Astrocyte (in vitro differentiated cells and primary cell): ENCODE data around the gene SLC45A1. TPM values are rescaled to one million over a fixed set of nuclear protein-coding genes. Genes with fewer than 3 reads are reported as not detected.

Source experiments
- DNase-seq: peaks from one replicate; pipeline ENCODE4 v3.0.0-alpha.2; 2010; ENCODE audit warnings: low read depth
- FAIRE-seq: peaks from 2 replicates; lab custom pipeline; 2011; peaks lifted over from hg19 to GRCh38; lab: Jason Lieb, UNC
- H2AFZ ChIP-seq: 2 replicates; pipeline ENCODE4 v1.6.0; 2012; ENCODE audit warnings: low read depth, low read length, inconsistent platforms
- H3K27ac ChIP-seq: 2 replicates; pipeline ENCODE4 v1.5.1; 2011; ENCODE audit warnings: low read depth, low read length, inconsistent platforms
- H3K27me3 ChIP-seq: 2 replicates; pipeline ENCODE4 v1.6.0; 2011; ENCODE audit warnings: low read length, inconsistent platforms; ENCODE audit not compliant: insufficient read depth
- H3K36me3 ChIP-seq: 2 replicates; pipeline ENCODE4 v1.5.1; 2011; ENCODE audit warnings: low read length, inconsistent platforms; ENCODE audit not compliant: insufficient read depth
- H3K4me1 ChIP-seq: 2 replicates; pipeline ENCODE4 v1.5.1; 2011; ENCODE audit warnings: low read length, inconsistent platforms; ENCODE audit not compliant: insufficient read depth
- H3K4me2 ChIP-seq: 2 replicates; pipeline ENCODE4 v1.6.0; 2012; ENCODE audit warnings: low read length, inconsistent platforms
- H3K4me3 ChIP-seq: 2 replicates; pipeline ENCODE4 v1.5.1; 2011; ENCODE audit warnings: low read depth, mild to moderate bottlenecking, low read length, inconsistent platforms; ENCODE audit not compliant: insufficient read depth
- H3K79me2 ChIP-seq: 2 replicates; pipeline ENCODE4 v1.6.0; 2012; ENCODE audit warnings: mild to moderate bottlenecking, low read length, inconsistent platforms; ENCODE audit not compliant: insufficient read depth
- H3K9ac ChIP-seq: 2 replicates; pipeline ENCODE4 v1.6.0; 2012; ENCODE audit warnings: mild to moderate bottlenecking, low read length, inconsistent platforms
- H3K9me3 ChIP-seq: 2 replicates; pipeline ENCODE4 v1.5.1; 2012; ENCODE audit warnings: low read depth, mild to moderate bottlenecking, low read length, inconsistent platforms; ENCODE audit not compliant: insufficient read depth
- H4K20me1 ChIP-seq: 2 replicates; pipeline ENCODE4 v1.6.0; 2012; ENCODE audit warnings: low read length, inconsistent platforms; ENCODE audit not compliant: insufficient read depth
- H3K27ac Mint-ChIP-seq: one replicate; pipeline ENCODE4 v1.8.0; 2021; ENCODE audit warnings: mild to moderate bottlenecking, mixed read lengths; ENCODE audit not compliant: unreplicated experiment
- H3K27me3 Mint-ChIP-seq: one replicate; pipeline ENCODE4 v1.8.0; 2021; ENCODE audit warnings: low read depth, mixed read lengths; ENCODE audit not compliant: unreplicated experiment
- H3K36me3 Mint-ChIP-seq: one replicate; pipeline ENCODE4 v1.8.0; 2021; ENCODE audit warnings: low read depth, mixed read lengths; ENCODE audit not compliant: unreplicated experiment
- H3K4me1 Mint-ChIP-seq: one replicate; pipeline ENCODE4 v1.8.0; 2021; ENCODE audit warnings: low read depth, mixed read lengths; ENCODE audit not compliant: unreplicated experiment
- H3K4me3 Mint-ChIP-seq: one replicate; pipeline ENCODE4 v1.8.0; 2021; ENCODE audit warnings: mild to moderate bottlenecking, moderate library complexity, mixed read lengths; ENCODE audit not compliant: unreplicated experiment
- H3K9me3 Mint-ChIP-seq: one replicate; pipeline ENCODE4 v1.8.0; 2021; ENCODE audit warnings: mild to moderate bottlenecking, mixed read lengths; ENCODE audit not compliant: unreplicated experiment
- CTCF ChIP-seq: IDR thresholded peaks from 2 replicates; pipeline ENCODE4 v1.5.1; 2011; ENCODE audit warnings: low read depth, mild to moderate bottlenecking, inconsistent platforms, low read length, moderate library complexity; ENCODE audit not compliant: insufficient read depth
- EZH2 ChIP-seq: IDR thresholded peaks from 2 replicates; pipeline ENCODE4 v1.6.1; 2012; ENCODE audit warnings: mild to moderate bottlenecking, low read length, inconsistent platforms; ENCODE audit not compliant: insufficient read depth
- total RNA-seq: library from RNA; stranded (reverse); gene quantifications from 2 replicates; pipeline ENCODE4 v1.2.1, GENCODE V29; 2021

SLC45A1 gene
- total RNA-seq, 1 donor from 2014 or later, result 0.95 TPM

DNA sequence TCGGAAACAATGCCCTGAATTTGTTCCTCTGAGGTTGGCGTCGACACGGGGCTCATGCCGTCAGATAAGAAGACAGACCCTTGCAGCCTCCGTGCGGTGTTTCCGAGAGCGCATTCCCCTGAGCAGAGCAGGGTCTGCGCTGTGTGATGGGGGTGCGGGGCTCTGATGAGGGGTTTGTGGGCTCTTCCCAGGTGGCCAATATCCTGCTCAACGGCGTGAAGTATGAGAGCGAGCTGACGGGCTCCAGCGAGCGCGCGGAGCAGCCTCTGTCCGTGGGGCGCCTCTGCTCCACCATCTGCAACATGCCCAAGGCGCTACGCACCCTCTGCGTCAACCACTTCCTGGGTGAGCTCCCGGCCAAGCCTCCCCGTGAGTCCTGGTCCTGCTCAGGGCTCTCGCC, 17.3 kb downstream of the SLC45A1 start:
- H3K27ac Mint-ChIP-seq, result no peak overlapping the region
- FAIRE-seq, result no peak

GRCh38 chr1:8337776-8338525, 20.0 kb downstream of the SLC45A1 start:
- H3K4me1 ChIP-seq, result peaks cover 2% of the 10 kb centered on the region
- H3K27ac ChIP-seq, result no peak overlapping the region
- H3K27me3 ChIP-seq, result no peaks in the 10 kb centered on the region
- no peak overlapping the region for H3K9ac ChIP-seq
- no peaks in the 10 kb centered on the region for H3K36me3 ChIP-seq
- no peak overlapping the region for H3K4me2 ChIP-seq
- no peak for FAIRE-seq
- H3K4me3 ChIP-seq, result no peak overlapping the region
- no peaks in the 10 kb centered on the region for H4K20me1 ChIP-seq
- Mint-ChIP-seq H3K36me3 (peaks cover 11% of the 10 kb centered on the region), H3K9me3 (peaks cover 8% of the 10 kb centered on the region), H3K27ac (no peak overlapping the region), H3K4me1 (no peaks in the 10 kb centered on the region), H3K4me3 (no peak overlapping the region), H3K27me3 (peaks cover 6% of the 10 kb centered on the region)
- H3K9me3 ChIP-seq, result no peaks in the 10 kb centered on the region
- DNase-seq, result no peak
- no peaks in the 10 kb centered on the region for H3K79me2 ChIP-seq
- no peak overlapping the region for H2AFZ ChIP-seq
- TF ChIP-seq CTCF (no peak), EZH2 (no peak)

More for the DNA sequence above, 17.3 kb downstream of the SLC45A1 start:
- Histone ChIP-seq H4K20me1 (no peaks in the 10 kb centered on the region), H3K27ac (no peak overlapping the region), H3K79me2 (no peaks in the 10 kb centered on the region), H3K9me3 (no peaks in the 10 kb centered on the region), H3K4me3 (no peak overlapping the region), H3K4me2 (no peak overlapping the region), H3K36me3 (no peaks in the 10 kb centered on the region), H2AFZ (no peak overlapping the region), H3K4me1 (no peaks in the 10 kb centered on the region), H3K9ac (no peak overlapping the region), H3K27me3 (no peaks in the 10 kb centered on the region)
- Mint-ChIP-seq H3K4me3 (no peak overlapping the region), H3K9me3 (peaks cover 5% of the 10 kb centered on the region), H3K27me3 (peaks cover 6% of the 10 kb centered on the region), H3K4me1 (no peaks in the 10 kb centered on the region), H3K36me3 (peaks cover 11% of the 10 kb centered on the region)
- DNase-seq, result no peak
- no peak for TF ChIP-seq EZH2
- TF ChIP-seq CTCF, result no peak

GRCh38 chr1:8338526-8339202, 20.8 kb downstream of the SLC45A1 start:
- Histone ChIP-seq H3K9ac (no peak overlapping the region), H3K4me1 (peaks cover 8% of the 10 kb centered on the region), H2AFZ (no peak overlapping the region), H3K27me3 (no peaks in the 10 kb centered on the region), H3K4me2 (no peak overlapping the region), H4K20me1 (no peaks in the 10 kb centered on the region), H3K9me3 (no peaks in the 10 kb centered on the region), H3K36me3 (no peaks in the 10 kb centered on the region), H3K27ac (no peak overlapping the region), H3K79me2 (no peaks in the 10 kb centered on the region), H3K4me3 (no peak overlapping the region)
- no peak overlapping the region for H3K4me3 Mint-ChIP-seq
- H3K27me3 Mint-ChIP-seq, result peaks cover 6% of the 10 kb centered on the region
- DNase-seq, result no peak
- H3K27ac Mint-ChIP-seq, result no peak overlapping the region
- TF ChIP-seq CTCF (no peak), EZH2 (no peak)
- H3K9me3 Mint-ChIP-seq, result peaks cover 8% of the 10 kb centered on the region
- H3K36me3 Mint-ChIP-seq, result peaks cover 11% of the 10 kb centered on the region
- FAIRE-seq, result no peak
- H3K4me1 Mint-ChIP-seq, result peaks cover 7% of the 10 kb centered on the region
